SU-DHL-6 (cell line): Measurements from ENCODE around the gene CACTIN.

ENCODE experiments used
- CTCF ChIP-seq: fragments of 200-600 bp; sonication (generic); IDR thresholded peaks from one replicate; pipeline ENCODE4 v1.5.1; 2017; ENCODE audit warnings: antibody characterized with exemption, mild to moderate bottlenecking, low read length, moderate library complexity; ENCODE audit not compliant: insufficient read depth, poor library complexity, severe bottlenecking
- EZH2phosphoT487 ChIP-seq: fragments of 200-600 bp; sonication (generic), shearing (Covaris generic); conservative IDR thresholded peaks from 2 replicates; pipeline ENCODE4 v1.6.1; 2018; ENCODE audit warnings: mild to moderate bottlenecking, antibody characterized with exemption, low read length, moderate library complexity, mixed read lengths

- TF ChIP-seq CTCF: no peak
- no peak for TF ChIP-seq EZH2phosphoT487
Observed at GRCh38 chr19:3593156-3593555, 33.4 kb downstream of the CACTIN start.
